DMS 273 treated with DMSO at 0.1 percent for 48 hours (cell line): ENCODE measurements around the gene RAX2.
A peak's percentile ranks its signal among the peaks of the same experiment; 100 is the strongest.
"Not testable (repeated sequence)": the region's sequence is repeated elsewhere in the genome, so short reads cannot be mapped to it uniquely, and the experiment has no call there.

Source experiments
- DNase-seq: peaks from one replicate; lab custom pipeline; 2025; lab: John Stamatoyannopoulos, UW

RAX2 gene

GRCh38 chr19:3778104-3778867 lies 6.3 kb upstream of the RAX2 start:
- no peak for DNase-seq

- DNase-seq: no peak
These were observed 4.5 kb upstream of the RAX2 start for GRCh38 chr19:3776479-3777040.

- no peak for DNase-seq
These were observed 3.8 kb upstream of the RAX2 start for GRCh38 chr19:3775831-3776230.

GRCh38 chr19:3775374-3775711 lies 3.3 kb upstream of the RAX2 start:
- DNase-seq: no peak

GRCh38 chr19:3774621-3775373 lies 2.8 kb upstream of the RAX2 start:
- DNase-seq: no peak

- DNase-seq: no peak
These were observed 1.9 kb upstream of the RAX2 start for GRCh38 chr19:3773814-3774515.

- no peak for DNase-seq
These were observed 775 bp downstream of the RAX2 start for GRCh38 chr19:3771000-3771905.

- DNase-seq: no peak
These were observed 1.7 kb downstream of the RAX2 start for GRCh38 chr19:3770136-3770999.

- DNase-seq: no peak
These were observed 2.5 kb downstream of the RAX2 start for GRCh38 chr19:3769494-3769893.

GRCh38 chr19:3768748-3769099 lies 3.3 kb downstream of the RAX2 start:
- DNase-seq: no peak

- no peak for DNase-seq
These were observed 3.8 kb downstream of the RAX2 start for GRCh38 chr19:3768015-3768747.

- no peak for DNase-seq
These were observed 5.0 kb downstream of the RAX2 start for GRCh38 chr19:3767050-3767449.

GRCh38 chr19:3766520-3766919 lies 5.5 kb downstream of the RAX2 start:
- no peak for DNase-seq

- DNase-seq: not testable (repeated sequence)
These were observed 6.3 kb downstream of the RAX2 start for GRCh38 chr19:3765757-3766156.

- DNase-seq: no peak
These were observed 6.9 kb downstream of the RAX2 start for GRCh38 chr19:3765121-3765520.

- peak; percentile 97 for DNase-seq
These were observed 9.2 kb downstream of the RAX2 start, which contains the start of gene MRPL54 for GRCh38 chr19:3762501-3763459. MRPL54 (plus strand) TSS chr19:3762682; CDS start chr19:3762701, 19 bp downstream.

- no peak for DNase-seq
These were observed 9.9 kb downstream of the RAX2 start for GRCh38 chr19:3762130-3762473.

GRCh38 chr19:3761382-3762129 lies 10.5 kb downstream of the RAX2 start, which contains the start of gene APBA3:
APBA3 (minus strand) TSS chr19:3761692; CDS start chr19:3760264, 1,428 bp downstream.
- peak; percentile 52 for DNase-seq
